ENCODE measurements around the gene DNAI4. TPM values are rescaled to one million over a fixed set of nuclear protein-coding genes. Genes with fewer than 3 reads are reported as not detected.

Gene DNAI4
- total and polyA plus RNA-seq, 2 of the 8 experiments (the other 6 are each of a cell fraction or from before 2014, with no cell fraction given): 0.32 to 2.1 TPM

DNA sequence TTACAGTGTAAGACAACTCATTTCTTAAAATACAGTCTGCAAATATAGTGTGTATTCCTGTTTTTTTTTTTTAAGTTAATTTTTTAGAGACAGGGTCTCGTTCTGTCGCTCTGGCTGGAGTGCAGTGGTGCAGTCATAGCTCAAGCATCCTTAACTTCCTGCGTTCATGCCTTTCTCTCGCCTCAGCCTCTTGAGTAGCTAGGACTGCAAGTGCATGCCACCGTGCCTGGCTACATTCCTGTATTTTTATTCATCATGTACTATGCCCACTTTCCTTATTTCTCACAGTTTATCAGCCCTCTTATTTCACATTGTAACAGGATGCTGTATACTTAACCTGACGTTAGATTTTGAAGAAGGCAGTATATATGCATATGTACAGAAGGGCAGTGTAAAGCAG, 26.9 kb upstream of the DNAI4 start (continued):
- TF ChIP-seq HDAC6 (IDR thresholded peaks at IDR 0.05; ENCODE audit: low read depth, low read length): no peak

All from H1 (cell line).